NCI-H345 treated with DMSO at 0.1 percent for 48 hours (cell line): ENCODE results near the gene GMFB.

ENCODE experiments used
- DNase-seq: peaks from one replicate; lab custom pipeline; 2025; ENCODE audit not compliant: unreplicated experiment; lab: John Stamatoyannopoulos, UW

Gene GMFB

DNA sequence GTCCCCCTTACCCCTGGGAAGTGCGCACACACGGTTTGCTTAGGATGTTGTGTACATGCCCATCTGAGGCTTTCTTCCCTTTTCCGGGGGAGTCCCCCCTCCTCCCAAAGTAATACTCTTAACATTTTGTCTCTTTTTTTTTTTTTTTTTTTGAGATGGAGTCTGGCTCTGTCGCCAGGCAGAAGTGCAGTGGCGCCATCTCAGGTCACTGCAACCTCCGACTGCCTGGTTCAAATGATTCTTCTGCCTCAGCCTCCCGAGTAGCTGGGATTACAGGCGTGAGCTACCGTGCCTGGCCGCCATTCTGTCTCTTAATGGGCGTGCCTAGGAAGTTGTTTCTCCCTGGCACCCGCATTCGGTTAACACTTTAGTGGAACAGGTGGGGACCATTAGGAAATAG is 4.5 kb upstream of the GMFB start:
- DNase-seq = no peak

DNA sequence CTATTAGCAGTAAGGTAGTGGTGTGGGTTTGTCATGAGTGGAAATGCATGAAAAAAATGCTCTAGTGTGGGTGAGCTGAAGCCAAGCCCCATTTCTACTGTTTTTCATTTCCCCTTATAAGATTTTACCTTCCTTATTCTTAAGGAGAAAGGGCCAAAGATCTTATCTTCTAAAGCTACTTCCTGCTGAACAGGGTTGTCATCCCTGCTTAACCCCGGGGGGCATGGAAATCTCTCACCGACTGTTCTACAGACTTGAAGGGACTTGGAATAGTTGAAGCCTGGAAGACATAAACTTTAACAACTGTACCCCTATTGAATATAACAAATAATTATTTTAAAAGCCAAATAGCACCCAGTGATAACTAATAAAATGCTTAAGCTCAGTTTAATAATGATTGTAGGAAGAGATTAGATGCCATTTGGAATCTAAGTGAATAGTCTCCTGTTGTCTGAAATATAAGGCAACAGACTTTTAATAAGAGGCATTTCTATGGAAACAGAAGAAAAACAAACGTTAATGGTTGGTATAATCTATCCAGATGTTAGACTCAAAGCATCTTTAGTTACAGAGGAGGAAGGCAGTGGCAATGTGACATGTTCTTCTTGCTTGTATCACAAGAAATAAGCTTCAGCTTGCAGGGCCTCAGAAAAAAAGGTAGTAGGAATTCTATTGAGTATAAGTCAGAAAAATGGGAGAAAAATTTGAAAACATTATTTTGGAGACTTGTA is 1.8 kb upstream of the GMFB start:
- no peak for DNase-seq

DNA sequence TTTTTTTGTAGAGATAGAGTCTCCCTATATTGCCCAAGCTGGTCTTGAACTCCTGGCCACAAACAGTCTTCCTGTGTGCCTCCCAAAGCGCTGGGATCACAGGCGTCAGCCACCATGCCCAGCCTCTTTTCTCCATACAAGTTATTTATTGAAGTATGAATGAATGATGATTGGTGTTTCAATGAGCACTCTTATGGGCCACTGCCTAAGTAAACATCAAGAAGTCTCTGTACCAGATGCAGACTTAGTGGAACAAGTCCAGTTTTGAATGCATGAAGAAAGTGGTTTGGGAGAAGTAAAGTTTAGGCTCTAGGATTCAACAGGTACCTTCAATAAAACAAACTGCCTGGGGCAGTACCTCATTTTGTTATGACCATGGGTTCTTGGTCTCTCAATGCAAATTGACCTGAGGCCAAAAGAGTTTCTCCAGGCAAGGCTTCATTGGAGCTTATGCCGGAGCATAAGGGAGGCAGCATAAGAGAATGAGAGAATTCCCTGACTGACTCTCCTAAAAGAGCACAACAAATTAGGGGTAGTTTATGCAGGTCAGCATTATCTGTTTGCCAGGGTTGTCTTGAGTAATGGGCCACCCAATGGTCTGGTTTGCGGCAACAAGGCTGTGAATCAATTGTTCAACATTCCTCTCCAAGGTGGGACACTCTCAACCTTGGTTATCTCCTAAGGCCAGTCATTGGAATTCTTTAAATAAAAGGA is 1.1 kb upstream of the GMFB start:
- no peak for DNase-seq

DNA sequence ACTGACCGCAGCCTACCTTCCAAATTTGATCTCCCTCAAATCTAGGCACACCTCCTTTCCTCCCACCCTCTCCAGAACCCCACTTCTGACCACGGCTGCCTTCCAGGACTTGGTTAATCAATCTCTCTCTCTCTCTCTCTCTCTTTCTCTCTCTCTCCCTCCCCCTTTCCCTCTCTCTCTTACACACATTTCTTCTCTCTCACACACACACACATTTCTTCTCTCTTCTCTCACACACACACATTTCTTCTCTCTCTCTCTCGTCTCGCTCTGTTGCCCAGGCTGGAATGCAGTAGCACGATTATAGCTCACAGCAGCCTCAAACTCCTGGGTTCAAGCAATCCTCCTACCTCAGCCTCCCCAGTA is 521 bp upstream of the GMFB start:
- DNase-seq = no peak

DNA sequence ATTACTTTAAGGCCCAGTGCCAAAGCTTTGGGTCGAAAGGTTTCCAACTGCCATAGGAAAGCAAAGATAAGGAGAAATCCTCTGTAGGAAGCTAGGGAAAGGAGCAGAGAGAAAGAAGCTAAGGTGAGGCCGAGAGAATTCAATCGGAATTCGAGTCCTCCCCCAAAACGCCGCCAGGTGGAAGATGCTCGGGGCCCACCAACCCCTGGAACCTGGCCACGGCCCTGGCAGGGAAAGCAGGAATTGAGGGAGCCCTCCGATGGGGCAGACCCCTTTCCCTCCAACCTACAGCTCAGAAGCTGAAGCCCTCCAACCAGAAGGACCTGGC is 498 bp downstream of the GMFB start:
- DNase-seq = no peak

DNA sequence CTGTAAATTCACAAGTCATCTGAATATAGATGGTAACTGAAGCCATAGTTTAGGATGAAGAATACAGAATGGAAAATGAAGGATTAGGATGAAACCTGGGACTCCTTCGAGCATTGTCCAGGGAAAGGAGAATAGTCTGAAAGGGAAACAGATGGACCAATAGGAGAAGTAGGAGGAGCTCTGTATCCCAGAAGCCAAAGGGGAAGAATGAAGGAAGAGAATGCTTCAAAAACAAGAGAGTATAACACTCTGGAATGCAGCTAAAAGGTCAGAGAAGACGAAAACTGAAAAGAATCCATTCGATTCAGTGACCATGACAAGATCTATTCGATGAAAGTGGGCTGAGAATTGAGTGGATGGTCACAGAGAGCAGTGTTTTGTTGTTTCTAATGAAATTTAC is 1.0 kb downstream of the GMFB start:
- DNase-seq = no peak

DNA sequence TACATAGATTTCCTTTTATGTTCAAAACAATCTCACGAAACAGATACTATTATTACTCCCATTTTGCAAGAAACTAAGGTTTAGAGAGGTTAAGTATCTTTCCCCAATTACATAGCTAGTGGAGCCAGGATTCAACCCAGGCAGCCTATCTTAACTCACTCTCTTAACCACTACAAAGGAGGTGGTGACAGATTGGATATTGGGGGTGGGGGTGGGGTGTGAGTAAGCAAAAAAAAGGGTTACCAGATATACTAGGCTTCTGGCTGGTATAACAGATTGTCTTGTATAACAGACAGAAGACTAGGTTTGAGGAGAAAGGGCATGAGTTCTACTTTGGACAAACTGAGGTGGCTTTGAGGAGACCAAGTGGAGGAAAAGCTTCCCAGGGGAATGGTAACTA is 2.1 kb downstream of the GMFB start:
- no peak for DNase-seq

DNA sequence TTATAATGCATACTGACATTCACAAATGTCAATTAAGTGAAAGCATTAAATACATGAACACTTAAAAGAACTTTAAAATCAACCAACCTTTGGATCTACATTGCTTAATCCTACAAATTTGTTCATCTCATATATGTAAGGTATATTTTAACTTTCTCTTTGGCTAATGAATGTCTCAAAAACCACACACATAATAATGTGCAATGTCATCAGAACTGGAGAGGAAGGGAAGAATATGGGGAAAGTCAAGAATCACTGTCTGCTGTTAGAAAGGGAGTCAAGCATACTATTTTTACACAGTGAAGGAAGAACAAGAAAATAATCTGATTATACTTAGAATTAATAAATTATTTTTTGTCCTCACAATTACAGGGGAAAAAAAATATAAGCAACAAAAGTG is 4.9 kb downstream of the GMFB start:
- no peak for DNase-seq

DNA sequence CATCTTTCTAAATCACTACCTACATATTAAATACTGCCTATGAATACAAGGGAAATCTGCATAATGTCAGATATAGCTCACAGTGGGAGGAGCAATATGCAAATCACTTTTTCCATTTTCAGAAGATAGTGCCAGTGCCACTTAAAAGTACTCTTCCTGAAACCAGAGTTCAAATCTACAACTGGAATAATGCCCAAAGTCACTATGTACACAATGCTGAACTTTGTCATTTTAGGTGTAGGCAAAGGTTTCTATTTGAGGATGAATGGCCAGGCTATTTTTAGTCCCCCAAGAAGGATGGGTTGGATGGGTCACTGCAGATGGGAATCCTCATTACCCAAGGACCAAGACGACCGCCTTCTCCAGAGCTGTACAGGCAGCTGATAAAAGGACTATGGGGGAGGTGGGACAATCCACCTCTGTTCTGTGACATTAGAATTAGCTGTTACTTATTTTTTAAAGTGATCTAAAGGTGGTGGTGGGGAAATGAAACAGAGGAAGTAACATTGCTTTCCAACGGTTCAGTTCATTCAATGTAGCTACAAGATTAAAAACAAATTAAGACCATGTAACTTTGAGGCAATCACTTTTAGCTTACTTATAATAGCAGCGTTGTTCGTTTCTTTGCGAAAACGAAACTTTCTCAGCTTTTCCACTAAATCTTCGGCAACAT is 5.6 kb downstream of the GMFB start:
- no peak for DNase-seq

DNA sequence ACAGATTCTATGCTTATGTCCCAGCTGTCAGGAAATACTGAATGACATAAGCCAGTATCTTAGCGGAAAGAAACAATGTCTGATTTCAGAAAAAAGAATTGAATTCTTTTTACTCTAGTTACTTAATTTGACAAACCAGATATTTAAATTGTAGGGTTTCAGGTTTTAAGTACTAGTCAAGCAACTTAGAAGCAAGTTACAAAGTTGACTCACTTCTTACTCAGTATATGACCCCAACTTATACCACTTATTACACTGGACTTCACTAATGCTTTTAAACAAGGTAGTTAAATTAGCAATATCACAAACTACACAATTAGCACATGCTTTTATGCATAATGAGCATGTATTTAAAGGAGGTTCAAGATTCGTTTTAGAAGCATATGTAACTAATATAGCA is 7.1 kb downstream of the GMFB start:
- no peak for DNase-seq

DNA sequence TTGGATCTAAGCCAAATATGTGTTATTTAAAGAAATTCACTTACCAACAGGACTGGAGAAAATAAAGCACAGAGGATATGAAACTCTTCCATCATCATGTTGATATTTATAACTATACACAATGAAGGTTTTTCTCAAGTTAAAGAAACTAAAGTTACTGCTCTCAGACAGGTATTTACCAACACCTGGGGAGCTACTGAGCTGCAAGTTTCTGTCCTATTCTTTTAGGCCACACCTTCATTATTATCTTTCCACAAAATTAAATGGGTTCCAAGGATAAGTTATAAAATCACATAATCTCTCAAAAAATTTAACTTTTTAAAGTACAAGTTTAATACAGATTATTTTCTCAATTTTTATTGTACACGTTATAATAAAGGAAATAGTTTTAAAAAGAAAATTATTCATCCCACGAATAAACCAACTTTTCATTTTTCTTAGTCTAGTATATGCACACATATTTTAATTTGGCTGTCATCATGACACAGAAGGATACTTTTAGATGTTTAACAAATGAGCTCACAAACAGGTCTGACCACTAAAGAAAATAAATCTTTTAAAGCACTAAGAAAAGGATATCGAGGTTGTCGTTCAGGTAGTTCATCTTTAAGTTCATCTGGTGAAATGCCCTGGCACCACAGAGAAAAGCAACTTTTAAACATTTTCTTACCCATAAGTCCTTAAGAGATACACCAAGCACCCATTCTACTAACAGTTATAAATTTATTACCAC is 7.8 kb downstream of the GMFB start:
- DNase-seq = no peak

DNA sequence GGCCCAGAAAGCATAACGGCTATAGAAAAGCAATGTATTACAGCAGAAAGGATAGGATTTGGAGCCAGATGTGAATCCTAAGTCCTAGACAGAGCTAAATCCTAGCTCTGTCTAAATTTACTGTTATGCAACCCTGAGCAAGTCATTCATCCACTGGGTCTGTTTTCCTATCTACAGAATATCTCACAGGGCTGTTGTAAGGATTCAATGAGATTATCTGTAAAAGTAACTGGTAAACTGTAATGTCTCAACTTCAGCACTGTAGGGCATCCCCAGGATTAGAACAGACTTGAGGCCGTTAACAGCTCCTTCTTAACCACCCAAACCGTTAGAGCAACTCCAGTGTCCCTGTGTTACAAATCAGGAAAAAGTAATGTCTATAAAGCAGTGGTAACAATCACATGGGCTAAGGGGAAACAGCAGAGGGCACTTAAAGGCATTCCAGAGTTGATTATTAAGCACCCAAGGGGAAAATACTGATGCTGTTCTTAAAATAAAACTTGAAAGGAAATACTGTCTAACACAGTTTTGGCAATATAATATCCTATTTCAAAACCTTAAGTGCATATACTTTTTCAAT is 10.1 kb downstream of the GMFB start:
- DNase-seq = no peak

DNA sequence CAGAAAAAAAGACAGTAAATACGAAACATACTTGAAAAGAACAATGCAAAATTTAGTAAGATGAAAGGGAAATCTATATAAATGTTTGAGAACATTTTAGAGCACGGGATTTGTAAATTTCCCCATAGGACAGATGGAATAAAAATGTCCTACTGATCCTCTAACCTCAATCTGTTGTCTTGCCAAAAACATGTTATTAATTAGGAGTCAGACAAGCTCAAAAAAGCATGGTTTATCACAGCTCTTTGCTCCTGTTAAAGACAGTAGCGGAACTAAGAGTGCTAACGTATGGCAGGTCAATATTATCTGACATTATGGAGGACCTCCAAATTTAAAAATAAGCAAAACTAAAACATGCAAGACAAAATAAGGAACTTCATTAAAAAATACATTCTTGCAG is 12.9 kb downstream of the GMFB start:
- no peak for DNase-seq

DNA sequence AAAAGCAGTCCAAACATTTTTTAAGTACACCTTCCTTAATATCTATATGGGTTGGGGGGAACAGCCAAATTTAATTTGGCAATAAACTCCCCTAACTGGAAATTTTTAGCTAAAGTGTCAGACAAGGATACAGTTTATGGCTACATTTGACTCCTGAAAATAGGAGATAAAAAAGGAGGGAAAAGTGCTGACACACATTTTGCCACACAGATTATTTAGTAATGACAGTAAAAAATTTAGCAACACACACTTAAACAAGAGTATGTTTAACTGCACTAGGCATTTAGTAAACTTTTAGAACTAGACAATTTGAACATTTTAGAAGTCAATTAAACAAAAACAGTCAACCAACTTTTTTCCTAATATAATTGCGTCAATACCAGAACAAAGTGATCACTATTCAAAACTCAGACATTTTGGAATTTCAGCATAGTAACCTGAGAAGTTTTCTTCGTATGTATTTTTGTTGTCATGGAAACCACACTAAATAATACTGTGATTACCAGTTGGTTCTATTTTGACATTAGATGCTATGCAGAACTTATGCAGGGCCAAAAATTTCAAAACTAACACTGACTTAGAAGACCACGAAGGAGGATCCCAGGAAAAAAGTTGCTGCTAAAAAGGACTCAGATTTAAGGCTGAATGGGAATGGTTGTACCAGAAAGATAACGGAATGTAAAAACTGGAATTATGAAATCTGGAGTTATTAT is 13.4 kb downstream of the GMFB start:
- no peak for DNase-seq

DNA sequence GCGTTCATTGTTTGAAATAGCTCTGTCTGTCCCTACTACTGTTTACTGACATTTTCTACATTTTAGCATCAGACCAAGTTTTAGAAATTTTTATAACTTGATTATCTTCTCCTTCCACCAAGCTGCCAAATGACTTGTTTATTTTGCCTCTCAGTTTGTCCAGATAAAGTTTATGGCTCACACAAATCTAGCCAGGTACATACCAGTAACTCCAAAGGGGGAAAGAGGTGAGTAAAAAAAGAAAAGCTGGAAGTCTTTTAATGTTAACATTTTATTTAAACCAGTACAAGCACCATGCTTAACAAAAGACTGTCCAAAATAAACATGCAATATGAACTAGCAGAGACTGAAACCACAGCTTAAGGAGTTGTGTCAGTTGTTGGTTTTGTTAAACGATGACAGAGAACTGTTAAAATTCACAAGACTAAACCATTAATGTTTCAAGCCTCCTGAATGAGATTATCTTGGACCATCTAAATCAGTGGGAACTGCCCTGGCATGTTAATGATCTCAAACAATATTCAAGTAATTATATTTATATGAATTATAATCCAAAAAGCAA is 14.5 kb downstream of the GMFB start:
- DNase-seq = no peak

DNA sequence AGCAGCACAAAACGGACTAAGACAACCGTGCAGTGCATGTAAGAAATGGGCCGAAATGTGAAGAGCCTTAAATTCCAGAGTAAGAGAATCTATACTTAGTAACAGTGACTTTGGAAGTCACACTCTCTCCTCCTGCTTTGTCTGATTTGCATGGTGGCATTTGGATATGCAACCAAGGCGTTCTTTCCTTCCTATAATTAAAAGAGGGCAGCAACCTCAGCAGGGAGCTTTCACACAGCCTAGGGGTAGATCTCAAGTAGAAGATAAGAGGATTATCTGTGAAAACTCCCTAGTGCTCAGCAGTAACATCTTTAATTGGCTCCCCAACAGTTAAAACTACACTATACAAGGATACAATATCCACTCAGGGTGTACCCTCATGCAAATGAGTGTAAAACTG is 16.5 kb downstream of the GMFB start:
- no peak for DNase-seq

DNA sequence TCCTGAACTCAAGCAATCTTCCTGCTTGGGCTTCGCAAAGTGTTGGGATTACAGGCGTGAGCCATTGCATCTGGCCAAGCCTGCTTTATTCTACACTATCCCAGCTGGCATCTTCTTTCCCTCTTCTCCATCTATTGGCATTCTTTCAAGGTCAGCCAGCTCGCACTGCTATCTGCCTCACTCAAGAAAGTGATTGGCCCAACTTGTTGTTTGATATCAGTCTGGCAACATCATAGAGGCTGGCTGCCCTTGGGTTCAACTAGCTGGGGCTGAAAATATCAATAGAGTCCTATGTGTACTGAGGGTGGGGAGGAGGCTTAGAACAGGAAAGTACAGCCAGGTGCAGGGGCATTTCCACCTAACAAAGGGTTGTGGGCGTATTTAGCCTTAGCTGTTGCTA is 17.1 kb downstream of the GMFB start:
- no peak for DNase-seq

DNA sequence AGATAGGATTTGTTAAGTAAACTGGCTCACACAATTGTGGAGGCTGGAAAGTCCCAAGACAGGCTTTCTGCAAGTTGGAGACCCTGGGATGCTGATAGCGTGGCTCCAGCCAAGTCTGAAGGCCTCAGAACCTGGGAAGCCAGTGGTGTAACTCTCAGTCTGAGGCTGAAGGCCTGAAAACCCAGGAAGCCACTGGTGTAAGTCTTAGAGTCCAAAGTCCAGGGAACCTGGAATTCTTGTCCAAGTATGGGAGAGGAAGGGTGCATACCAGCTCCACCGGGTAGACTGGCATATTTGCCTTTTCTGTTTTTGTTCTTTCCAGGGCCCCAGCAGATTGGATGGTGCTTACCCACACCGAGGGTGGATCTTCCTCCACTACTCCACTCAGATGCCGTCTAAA is 18.1 kb downstream of the GMFB start:
- DNase-seq = no peak

DNA sequence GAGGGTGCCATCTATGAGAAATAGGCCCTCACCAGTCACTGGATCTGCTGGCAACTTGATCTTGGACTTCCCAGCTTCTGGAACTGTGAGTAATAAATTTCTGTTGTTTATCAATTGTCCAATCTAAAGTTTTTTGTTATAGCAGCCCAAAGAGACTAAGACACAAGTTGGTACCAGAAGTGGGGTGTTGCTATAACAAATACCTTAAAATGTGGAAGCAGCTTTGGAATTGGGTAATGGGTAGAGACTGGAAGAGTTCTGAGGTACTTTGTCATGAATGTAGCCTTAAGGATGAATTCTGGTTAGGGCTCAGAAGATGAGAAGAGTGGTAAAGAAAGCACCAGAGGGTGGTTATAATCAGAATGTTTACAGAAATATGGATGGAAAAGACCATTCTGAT is 21.5 kb downstream of the GMFB start:
- no peak for DNase-seq

DNA sequence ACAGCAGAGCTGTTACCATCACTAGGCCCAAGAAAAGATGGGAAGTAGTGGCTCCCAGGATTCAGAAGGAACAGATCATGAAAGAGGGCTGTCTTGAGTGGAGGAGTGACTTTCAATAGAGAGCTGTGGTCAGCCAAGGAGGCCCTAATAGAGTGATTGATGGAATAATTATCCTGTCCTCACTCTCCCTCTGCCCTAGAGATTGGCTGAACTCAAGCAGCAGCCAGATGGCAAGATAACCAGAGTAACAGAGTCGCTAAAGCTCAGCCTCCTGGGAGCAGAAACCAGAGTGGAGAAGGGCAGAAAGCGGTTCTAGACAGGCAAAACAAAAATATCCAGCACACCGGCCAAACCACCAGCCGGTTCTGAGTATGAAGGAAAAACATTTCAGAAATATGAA is 23.1 kb downstream of the GMFB start:
- DNase-seq = no peak

DNA sequence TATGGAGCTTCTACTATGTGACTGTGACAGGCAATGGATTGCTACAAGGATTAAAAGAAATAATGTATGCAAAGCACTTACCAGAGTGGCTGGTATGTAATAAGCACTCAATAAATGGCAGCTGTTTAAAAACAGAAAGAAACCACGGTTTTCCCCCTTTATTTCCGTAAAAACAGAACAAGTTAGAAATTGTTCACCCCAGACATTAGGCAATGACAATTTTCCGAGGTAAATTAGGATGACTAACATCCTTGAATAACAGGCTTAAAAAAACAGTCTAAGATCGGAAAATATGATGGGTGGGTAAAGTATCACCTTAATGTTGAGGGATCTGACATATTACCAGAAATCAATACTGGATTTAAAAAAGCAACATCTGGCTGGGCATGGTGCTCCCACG is 26.7 kb downstream of the GMFB start:
- DNase-seq = no peak
